UCSD-AML1 (cell line): Measurements from ENCODE around the gene RAN.
"Not testable (repeated sequence)": the region's sequence is repeated elsewhere in the genome, so short reads cannot be mapped to it uniquely, and the experiment has no call there.

Source experiments
- DNase-seq: peaks from one replicate; lab custom pipeline; 2025; ENCODE audit not compliant: unreplicated experiment; lab: John Stamatoyannopoulos, UW

Gene RAN

DNA sequence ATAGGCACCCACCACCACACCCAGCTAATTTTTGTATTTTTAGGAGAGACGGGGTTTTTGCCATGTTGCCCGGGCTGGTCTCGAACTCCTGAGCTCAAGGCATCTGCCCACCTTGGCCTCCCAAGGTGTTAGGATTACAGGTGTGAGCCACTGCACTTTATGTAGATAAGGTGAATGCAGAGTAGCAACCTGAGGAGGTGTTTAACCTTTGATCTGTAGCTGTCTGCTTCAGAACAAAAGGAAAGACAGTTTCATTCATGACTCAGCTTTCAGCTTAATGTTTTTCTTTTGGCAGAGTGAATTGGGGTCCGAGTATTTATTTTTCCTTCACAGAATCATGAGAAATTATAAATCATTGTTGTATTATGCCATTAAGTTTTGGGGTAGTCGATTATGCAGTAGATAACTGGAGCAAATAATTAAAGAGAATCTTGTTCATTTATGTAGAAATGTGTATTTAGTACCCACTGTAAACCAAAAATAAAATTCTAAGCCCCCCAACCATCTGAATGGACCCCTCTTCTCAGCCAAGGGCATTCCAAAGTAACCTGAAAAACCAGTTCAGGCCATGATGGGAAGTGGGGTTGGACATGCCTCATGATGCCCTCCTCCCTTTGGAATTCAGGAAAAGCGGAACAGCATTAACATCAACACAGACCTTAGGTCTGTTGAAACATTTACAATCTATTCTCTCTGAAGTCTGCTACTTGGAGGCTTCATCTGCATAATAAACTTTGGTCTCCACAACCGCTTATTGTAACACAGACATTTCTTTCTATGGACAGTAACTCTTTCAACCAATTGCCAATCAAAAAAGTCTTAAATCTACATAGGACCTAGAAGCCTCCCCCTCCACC is 22.1 kb upstream of the RAN start:
- DNase-seq = no peak

DNA sequence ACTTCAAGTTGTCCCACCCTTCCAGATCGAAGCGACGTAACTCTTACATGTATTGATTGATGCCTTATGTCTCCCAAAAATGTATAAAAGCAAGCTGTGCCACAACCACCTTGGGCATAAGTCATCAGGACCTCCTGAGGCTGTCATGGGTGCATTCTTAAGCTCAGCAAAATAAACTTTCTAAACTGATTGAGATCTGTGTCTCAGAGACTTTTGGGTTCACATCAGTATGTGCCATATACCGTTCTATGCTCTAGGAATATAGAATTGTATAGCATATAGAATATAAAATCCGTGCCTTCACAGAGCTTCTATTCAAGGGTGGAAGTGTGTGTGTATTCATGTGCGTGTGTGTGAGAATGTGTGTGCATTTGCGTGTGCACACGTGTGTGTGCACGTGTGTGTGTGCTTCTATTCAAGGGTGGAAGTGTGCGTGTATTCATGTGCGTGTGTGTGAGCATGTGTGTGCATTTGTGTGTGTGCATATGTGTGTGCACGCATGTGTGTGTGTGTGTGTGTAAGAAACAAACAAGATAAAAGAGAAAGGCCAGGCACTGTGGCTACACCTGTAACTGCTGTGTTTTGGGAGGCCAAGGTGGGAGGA is 21.3 kb upstream of the RAN start:
- no peak for DNase-seq

DNA sequence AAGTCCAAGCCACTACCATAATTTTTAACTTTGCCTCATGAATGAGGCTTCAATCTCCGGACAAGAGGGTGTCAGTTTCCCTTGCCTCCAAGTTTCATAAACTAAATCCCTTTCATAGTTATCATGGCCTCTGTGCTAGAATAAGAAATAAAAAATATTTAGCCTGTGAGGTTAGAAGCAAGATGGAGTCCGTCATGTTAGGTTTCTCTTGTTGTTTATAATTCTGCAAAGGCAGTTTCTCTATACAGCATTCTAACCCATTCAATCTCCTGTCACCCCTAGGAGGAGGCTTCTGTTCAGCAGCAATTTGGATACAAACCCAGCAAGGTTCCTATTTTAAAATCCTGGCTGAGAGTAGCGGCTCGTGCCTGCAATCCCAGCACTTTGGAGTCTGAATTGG is 15.8 kb upstream of the RAN start:
- DNase-seq = no peak

DNA sequence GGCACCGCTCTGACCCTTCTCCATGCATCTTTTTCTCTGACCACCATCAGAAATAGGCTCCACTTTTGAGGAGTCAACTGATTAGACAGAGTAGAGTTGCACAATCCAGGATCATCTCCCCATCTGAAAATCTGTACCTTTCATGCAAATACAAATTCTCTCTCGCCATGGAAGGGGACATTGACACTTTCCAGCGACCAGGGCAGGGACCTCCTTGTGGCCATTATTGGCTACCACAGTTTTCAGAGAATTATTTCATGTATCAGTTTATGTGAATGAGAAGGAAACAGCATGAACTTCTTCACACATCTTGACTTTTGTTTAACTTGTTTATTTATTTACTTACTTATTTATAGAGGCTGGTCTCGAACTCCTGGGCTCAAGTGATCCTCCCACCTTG is 13.8 kb upstream of the RAN start:
- DNase-seq = no peak

DNA sequence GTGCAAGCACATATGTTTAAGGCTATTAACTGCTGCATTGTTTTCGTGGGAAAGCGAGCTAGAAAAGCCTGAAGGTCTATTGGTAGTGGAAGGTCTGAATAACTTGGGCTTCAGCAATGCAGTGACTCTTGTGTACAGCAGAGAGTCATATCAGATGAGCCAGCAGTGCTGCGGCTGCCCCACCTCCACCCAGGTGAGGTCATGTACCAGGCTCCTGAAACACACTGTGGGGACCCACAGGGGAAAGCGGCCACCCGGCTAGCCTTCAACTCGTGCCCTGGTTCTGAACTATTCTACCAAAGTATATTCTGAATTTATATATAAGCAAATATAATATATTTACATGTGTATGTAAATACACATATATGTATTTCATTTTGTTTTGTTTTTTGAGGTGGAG is 12.7 kb upstream of the RAN start:
- no peak for DNase-seq

DNA sequence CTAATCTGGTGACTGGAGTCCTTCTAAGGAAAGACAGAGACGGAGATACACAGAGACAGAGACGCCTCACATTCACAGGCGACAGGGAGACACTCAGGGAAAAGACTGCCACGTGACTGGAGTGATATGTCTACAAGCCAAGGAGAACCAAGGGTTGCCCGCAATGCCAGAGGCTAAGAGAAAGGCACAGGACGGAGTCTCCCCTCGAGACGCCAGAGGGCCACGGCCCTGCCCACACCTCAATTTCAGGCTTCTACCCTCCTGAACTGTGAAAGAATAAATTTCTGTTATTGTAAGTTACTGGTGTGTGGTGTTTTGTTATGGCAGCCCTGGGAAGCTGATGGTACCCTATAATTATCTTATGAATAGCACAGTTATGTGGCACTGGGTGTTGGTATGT is 11.6 kb upstream of the RAN start:
- DNase-seq = no peak

DNA sequence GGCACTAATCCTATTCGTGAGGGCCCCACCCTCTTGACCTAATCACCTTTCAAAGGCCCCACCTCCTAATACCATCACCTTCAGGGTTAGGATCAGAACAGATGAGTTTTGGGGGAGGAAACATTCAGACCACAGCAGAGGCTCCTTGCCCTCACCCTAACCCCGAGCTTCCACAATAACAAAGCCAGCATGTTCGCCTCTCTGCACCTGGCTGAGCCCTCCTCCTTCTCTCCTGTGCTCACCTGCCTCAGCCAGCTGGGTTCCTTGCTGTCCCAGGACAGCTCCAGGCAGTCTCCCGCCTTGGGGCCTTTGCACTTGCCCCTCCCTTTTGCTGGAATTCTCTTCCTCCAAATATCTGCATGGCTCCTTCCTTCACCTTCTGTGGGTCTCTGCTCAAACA is 9.7 kb upstream of the RAN start:
- no peak for DNase-seq

DNA sequence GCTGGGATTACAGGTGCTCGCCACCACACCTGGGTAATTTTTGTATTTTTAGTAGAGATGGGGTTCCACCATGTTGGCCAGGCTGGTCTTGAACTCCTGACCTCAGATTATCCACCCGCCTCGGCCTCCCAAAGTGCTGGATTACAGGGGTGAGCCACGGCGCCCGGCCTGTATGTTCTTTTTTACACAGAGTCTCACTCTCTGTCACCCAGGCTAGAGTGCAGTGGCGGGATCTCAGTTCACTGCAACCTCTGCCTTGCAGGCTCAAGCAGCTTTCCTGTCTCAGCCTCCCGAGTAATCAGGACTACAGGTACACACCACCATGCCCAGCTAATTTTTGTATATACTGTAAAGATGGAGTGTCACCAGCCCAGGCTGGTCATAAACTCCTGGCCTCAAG is 9.1 kb upstream of the RAN start:
- DNase-seq = not testable (repeated sequence)

DNA sequence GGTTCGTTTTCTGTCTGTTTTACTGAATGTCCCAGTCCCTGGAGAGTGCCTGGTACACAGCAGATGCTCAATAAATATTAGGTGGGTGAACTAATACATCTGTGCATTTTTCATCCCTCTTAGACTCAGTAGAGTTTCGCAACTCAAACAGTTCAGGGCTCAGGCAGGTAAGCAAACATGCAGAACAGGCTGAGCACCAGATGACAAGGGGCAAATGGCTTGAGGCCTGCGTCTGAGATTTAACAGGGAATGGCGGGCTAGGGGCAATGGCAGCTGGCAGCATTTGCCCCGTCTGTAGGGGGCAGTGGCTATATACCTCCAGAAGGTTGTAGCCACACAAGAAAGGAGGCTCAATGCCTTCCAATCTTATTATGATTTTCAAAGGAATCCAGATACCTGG is 8.6 kb upstream of the RAN start:
- no peak for DNase-seq

DNA sequence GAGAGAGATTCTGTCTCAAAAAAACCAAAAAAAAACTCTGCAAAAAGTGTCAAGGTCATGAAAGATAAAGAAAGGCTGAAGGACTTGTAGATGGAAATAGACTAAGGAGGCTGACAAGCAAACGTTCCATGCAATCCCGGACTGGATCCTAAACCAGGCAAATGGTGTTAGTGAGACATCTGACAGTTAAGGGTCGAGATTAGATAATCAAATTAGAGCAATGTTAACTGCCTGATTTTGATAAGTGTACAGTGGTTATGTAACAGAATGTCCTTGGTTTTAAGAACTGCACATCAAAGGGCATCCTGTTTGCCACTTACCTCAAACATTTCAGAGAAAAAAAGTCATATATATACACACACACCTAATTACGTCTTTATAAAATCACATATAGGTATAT is 3.5 kb upstream of the RAN start:
- DNase-seq = no peak

DNA sequence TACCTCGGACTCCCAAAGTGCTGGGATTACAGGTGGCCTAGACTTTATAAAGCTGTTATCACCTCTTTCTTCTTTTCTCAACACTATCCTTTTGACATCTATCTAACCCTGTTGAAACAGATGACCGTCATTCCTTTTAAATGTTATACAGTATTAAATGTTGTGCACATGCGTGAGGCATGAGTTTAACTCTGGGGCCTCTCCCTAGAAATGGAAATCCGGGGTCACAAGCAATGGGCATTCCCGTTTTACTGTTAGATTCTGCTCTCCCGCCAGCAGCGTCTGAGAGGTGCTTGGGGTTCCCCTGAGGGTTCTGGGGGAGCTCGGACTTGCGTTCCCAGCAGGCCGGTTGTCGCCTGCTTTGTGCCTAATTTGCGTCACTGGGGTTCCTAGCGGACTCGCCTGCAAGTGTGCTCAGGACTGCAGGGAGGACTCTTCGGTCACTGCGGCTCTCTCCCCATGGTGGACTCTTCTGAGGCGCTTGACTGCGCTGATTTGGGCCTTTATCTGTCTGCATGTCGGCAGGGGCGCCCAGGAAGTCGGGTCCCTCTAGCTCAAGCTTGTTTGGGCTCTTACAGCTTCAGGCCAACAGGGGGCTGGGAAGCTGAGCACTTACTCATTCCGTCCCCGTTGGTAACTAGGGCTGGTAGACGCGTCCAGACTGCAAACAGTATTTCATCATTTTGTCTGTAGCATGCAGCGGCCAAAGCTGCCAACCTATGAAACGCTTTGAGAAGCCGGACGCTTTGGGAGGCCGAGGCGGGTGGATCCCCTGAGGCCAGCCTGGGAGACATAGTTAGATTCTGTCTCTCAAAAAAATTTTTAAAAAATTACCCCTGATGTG is 1.2 kb upstream of the RAN start:
- DNase-seq = peak; percentile 55

DNA sequence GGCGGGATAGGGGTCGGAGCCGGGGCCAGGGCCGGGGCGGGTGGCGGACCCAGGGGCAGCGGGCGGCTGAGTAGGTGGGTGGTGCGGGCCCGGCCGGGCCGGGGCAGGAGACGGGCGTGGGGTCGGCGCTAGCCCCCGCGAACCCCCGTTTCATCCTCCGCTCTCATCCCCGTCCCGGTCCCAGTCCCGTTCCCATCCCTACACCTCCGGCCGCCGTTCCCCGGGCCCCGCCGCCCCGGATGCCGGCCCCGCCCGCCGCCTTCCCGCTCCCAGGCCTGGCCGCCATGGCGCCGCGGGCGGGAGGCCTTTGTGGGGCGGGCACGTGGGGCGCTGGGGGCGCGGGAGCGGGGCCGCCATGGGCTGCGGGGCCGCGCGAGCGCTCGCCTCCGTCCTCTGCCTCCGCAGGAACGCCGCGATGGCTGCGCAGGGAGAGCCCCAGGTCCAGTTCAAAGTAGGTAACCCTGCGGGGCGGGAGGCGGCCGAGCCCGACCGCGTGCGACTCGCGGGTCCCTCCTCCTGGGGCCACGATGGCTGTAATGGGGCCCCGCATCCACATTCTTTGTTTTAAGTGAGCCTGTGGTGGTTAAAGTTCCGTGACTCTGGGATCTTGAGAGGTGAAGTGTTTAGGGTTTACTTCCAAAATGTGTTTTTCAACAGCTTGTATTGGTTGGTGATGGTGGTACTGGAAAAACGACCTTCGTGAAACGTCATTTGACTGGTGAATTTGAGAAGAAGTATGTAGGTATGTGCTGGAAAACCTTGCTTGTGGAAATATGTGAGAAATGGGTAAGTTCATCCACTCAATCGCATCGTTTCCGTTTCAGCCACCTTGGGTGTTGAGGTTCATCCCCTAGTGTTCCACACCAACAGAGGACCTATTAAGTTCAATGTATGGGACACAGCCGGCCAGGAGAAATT is 572 bp downstream of the RAN start:
- peak; percentile 53 for DNase-seq

DNA sequence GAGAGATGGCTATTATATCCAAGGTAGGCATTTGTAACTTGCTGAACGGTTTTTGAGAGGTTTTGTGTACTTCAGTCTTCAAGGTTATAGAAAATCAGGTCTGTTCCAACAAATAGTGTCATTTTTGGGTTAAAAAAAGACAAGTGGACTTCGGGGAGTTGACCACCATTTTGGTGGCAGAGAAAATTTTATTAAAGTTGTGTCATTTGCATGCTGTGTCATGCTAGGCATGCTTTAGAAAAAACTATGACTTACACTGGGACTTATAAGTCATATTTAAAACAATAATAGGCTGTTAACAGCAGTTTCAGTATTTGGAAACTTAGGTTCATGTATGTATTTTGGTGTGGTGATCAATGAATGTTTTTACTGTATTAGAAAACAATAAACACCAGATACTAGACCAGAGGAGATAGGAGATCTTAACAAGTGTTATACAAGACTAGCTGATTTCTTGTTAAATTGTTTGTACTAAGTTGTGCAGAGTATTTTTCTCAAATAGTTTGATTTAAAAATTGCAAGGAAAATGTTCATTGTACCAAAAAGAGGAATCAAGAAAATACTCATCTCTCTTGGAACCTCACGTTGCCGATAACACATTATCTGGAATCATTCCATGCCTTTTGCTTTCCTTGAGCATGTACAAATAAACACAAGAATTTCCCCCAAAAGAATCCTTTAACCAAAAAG is 1.4 kb downstream of the RAN start:
- DNase-seq = no peak

DNA sequence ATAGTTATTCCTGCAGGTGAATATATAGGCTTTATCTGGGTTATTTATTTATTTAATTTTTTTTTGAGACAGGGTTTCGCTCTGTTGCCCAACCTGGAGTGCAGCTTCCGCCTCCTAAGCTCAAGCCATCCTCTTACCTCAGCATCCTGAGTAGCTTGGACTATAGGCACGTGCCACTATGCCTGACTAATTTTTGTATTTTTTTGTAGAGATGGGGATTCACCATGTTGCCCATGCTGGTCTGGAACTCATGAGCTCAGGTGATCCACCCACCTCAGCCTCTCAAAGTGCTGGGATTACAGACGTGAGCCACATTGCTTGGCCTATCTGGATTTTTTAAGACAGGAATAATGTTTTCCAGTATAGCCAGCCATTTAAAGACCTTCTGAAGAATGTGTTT is 2.0 kb downstream of the RAN start:
- no peak for DNase-seq

DNA sequence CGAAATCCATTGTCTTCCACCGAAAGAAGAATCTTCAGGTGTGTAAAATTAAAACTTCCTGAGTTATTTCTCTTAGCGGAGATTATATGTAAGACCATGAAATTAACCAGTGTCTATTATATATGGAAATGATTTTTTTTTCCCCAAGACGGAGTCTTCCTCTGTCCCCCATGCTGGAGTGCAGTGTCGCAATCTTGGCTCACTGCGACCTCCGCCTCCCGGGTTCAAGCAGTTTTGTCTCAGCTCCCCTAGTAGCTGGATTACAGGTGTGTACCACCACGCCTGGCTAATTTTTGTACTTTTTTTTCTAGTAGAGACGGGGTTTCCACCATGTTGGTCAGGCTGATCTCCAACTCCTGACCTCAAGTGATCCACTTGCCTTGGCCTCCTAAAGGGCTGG is 2.8 kb downstream of the RAN start:
- no peak for DNase-seq

DNA sequence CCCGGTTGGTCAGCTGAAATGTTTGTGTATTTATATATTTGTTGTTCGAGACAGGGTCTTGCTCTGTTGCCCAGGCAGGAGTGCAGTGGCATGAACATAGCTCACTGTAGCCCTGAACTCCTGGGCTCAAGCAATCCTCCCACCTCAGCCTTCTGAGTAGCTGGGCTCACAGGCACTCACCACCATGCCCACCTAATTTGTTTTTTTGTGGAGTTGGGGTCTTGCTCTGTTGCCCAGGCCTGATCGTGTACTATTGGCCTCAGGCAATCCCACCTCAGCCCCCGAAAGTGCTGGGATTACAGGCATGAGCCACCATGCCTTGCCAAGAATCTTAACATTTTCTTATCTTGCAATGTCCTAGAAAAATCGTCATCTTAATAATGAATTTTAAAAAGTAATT is 3.3 kb downstream of the RAN start:
- DNase-seq = no peak

DNA sequence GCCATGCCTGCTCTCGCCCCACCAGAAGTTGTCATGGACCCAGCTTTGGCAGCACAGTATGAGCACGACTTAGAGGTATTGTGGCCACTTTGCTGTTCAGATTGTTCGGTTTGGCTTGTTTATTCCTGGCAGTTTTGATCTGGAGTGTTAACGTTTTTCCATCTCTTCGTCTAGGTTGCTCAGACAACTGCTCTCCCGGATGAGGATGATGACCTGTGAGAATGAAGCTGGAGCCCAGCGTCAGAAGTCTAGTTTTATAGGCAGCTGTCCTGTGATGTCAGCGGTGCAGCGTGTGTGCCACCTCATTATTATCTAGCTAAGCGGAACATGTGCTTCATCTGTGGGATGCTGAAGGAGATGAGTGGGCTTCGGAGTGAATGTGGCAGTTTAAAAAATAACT is 3.8 kb downstream of the RAN start:
- DNase-seq = not testable (repeated sequence)

DNA sequence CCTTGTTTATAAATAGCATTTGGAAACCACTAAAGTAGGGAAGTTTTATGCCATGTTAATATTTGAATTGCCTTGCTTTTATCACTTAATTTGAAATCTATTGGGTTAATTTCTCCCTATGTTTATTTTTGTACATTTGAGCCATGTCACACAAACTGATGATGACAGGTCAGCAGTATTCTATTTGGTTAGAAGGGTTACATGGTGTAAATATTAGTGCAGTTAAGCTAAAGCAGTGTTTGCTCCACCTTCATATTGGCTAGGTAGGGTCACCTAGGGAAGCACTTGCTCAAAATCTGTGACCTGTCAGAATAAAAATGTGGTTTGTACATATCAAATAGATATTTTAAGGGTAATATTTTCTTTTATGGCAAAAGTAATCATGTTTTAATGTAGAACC is 4.4 kb downstream of the RAN start:
- DNase-seq = no peak

DNA sequence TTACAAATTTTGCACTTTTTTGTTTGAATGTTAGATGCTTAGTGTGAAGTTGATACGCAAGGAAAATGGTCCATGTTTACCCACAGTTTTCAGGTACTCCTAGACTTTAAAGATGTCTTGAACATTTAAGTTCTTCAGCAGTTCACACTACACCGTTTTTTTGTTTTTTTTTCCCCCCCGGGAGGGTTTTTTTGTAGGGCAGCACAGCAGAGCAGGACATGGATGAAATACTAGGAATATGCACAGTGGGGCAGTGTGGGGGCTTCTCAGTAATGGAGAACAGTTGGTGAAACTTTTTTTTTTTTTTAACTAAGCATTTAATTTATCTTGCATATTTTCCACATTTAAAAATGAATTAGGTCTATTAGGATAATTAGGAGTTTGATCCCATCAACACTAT is 4.9 kb downstream of the RAN start:
- DNase-seq = no peak

DNA sequence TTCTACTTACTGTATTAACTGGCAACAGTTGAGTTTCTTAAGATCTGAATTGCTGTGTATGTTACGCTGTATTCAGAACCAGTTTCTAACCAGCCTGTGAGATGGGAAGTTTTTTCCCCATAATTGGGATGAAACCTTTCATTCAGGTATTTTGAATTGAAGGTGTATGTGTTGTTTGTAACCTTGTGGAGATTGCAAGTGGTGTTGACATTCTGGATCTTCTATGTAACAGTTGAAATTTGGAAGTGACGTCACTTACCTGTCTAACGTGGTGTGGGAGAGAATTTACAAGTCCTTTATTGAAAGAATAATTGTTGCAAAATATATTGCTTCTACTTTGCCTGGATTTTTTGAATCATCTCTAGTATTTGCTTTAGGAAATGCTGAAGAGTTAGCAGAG is 5.5 kb downstream of the RAN start:
- no peak for DNase-seq
